GM18511 (cell line): ENCODE results near the gene SPATA19.

ENCODE experiments used
- ATAC-seq: cut with Tn5 transposase; IDR thresholded peaks from one replicate; pipeline ENCODE4 v1.9.1; 2021; ENCODE audit warnings: mild to moderate bottlenecking, moderate library complexity; ENCODE audit not compliant: unreplicated experiment

The SPATA19 gene

DNA sequence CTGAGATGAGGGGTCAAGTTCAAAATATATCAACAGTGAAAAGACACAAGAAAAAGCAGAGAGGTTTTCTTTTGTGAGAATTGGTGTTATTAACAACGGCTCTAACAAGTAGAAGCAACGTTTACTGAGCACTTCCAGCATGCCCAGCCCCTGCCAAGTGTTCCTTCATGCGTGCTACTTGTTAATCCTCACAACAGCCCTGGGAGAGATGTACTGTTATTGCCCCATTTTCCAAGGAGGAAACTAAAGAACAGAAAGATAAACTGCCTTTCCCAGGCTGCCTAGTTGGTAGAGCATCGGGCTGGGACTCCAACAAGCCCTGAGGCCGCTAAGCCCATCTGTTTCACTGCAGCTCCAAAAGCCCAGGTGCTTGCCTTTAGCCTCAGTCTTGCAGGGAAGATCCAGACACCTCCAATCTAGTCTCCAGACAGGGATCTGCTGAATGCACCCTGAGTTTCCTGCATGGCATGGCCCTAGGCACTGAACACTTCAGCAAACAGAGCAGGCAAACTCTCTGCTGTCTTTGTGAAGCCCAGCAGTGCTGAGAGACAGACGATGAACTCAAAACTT is 25.5 kb downstream of the SPATA19 start:
- no peak for ATAC-seq

DNA sequence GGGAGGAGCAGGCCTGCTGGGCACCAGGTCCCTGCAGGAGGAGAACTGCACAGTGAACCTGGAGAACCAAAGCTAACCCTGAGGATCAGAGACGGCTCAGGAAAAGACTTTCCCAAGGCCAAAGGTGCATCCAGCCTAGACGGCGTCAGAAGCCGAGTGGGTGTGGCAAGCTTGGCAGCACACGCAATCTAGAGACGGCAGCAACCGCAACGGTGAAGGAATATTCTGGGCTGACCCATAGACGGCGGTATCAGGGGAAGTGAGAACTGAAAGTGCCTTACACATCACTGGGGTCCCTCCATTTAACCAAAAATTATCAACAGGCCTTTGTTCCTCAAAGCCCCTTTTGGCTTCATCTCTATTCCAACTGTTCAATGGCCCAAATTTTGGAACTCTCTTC is 26.2 kb downstream of the SPATA19 start:
- no peak for ATAC-seq

DNA sequence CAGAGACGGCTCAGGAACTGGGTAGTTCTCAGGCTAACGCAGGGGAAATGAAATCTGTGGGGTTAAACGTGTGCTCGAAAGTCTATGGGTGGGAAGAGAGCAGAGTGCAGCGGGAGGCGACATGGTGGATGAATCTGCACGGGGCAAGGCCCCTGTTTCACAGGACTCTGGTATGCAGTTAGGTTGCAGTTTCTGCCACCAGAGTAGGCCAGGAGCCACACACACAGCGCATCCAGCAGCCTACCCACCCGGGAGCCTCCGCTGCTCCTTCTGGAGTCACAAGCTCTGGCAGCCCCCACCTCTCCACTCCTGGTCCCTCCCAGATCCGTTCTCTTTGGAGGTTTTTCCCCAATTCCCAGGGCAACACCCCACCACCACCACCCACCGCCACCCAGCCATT is 27.0 kb downstream of the SPATA19 start:
- no peak for ATAC-seq

DNA sequence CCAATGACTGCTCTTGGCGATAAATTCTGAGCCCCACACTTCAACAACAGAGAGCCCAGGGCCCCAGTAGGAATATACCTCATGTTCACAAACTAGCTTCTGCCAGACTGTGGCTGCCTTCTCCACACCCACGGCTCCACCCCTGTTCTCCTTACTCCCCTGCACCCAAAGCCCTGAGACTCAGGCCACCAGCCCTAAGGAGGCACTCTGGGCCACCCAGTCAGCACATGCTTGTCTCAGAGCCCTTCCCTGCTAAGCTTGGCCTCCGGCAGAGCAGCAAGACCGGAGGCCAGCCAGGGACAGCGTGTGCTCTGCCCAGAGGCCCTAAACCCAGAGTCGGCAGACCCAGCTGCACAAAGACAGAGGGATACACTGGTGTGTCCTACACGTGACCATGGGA is 27.9 kb downstream of the SPATA19 start:
- no peak for ATAC-seq

DNA sequence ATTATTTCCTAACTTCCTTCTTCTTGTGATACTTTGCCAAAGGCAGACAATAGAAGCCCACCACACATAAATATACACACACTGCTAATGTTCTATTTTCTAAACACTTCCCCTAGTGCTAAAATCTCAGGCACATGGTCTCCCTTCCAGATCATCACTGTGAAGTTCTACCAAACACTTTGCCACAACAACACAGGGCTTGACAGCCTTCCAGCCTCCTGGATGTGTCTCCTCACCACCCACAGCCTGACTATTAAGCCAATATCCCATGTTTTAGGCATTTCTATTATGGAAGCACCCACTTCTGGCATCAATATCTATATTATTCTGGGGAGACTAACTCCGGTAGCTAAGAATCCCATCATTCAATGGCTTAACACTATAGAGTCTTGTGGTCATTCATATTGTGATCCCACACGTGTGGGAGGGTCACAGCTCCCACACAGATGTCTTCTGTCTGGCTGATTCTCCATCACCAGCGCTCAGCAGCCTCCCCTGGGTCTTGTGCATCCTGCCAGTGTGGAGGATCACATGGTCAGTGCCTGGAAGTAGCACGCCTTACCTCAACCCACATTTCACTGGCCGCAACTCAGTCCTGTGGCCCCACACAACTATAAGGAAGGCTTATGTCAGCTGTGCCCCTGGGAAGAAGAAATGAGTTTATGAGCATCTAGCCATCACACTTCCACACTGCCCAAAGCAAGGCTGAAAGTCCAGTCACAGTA is 29.0 kb downstream of the SPATA19 start:
- no peak for ATAC-seq

DNA sequence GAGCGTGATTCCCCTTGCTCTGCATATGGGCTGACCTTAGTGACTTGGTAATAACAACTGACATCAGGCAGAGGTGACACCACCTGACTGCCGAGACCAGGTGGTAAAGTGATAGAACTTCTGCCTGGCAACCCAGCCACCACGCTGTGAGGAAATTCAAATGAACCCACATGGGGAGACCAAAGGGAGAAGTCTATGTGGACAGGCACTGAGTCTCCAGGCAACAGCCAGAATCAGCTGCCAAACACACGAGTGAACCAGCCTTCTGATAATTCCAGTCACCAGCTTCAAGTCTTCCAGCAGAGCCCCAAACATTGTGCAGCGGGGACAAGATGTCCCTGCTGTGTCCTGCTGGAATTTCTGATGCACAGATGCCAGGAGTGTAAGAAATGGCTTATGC is 29.7 kb downstream of the SPATA19 start:
- ATAC-seq = no peak

DNA sequence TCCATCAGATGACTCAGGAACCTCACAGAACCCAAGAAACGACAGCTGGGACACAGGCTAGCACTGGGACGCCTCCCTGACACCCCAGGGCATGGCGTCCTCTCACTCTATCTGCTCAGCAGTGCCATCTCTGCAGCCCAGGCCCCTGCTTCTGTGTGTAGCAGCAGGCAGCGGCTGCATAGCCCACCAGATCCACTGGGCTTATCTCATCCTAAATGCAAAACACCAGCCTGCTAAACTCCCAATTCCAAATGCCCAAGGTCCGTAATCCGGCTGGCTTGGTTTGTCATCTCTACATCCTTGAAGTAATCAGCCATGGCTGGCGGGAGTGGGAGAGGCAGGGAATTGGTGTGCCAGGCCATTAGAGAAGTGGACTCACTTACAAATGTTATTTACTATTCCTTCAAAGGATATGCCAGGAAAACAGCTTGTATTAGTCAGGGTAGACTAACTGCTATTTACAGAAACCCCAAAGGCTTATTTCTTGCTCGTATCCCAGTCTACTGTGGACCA is 30.7 kb downstream of the SPATA19 start:
- ATAC-seq = no peak

DNA sequence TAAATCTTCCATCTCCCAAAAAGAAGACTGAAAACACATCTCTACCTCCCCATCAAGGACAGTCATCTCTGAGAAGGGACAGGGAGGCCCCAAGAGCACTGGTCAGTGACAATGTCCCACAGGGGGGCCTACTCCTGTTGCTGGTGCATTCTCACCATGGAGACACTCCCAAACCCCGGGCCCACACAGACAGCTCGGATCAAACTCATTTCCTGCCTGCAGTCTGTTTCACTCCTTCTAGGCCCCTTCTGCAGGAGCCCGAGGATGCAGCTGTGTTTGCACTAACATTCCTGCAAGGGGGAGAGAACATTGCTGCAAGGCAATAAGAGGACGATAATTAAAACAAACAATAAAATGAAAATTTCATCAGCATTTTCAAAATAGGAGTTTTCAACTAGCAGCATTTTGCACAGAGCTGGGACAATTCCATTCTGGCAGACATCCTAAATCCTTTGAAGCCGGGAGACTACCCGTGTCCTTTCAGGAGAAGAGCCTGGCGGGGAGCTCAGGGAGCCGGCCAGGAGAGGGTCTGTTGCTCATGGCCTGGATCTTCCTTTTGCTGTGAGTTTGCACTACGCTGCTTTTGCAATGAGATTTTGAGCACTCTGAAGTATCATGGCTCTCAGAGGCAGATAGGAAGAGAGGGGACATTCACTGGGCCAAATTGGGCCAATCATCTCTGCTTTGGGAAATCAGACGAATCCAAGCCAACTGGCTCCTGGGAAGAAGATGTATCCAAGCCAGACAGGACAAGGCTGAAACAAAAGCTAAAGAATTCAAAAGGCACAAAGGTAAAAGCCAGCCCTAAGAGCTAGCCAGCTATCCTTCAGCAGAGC is 33.2 kb downstream of the SPATA19 start:
- no peak for ATAC-seq

DNA sequence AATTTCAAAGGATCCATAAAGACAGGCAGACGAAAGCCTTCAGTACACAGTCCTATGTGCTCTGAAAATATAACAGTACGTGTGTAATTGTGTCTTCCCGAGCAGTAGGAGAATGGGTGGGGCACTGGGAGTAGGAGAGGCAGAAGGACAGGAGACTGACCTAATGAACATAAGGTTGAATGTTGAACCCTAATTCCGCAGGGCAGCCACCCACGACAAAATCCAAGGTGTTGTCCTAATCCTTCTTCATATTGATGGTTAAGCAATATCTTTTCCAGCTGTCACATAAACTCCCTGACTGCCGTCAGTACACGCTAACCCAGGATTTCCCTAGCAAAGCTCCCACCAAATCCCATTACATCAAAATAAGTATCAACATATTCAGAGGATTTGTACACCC is 34.5 kb downstream of the SPATA19 start:
- ATAC-seq = no peak

DNA sequence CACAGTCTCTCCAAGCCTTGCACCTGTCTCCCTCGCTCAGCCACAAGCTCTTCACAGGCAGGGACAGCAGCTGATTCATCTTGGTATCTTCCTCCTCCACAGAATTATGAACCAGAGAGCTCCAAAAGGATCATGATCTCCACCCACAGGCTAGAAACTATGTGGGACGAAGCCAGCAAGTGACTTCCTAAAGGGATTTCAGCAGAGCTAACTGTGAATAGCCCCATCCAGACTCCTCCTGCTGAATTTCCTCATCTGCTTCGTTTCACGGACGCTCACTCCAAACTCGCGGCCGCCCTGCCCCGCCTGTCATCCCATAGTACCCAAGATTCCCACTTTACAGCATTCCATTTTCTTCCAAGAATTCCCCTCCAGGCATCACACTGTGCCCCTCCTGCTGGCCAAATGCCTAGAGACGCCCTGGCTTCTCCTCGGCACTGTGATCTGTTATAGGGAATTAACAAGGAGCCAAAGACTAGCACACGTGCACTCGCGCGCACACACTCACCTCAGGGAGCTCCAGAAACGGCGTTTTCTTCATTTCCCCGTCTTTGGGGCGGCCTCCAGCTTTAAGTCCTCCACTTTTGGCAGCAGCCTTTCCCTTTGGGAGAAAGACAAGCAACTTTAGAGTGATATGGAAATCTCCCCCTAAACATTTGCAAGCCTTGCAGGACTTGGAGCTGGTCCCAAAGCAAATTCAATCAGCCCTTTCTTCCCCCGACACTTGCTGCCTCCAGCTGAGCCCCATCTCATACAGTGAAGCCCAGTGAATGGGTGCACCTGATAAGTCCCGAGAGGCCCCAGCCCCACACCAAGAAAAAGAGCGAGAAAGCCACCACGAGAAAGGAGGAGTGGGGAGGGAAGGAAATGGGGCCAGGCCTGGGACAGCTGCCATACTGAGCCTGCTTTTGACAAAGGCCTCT is 35.5 kb downstream of the SPATA19 start:
- no peak for ATAC-seq

DNA sequence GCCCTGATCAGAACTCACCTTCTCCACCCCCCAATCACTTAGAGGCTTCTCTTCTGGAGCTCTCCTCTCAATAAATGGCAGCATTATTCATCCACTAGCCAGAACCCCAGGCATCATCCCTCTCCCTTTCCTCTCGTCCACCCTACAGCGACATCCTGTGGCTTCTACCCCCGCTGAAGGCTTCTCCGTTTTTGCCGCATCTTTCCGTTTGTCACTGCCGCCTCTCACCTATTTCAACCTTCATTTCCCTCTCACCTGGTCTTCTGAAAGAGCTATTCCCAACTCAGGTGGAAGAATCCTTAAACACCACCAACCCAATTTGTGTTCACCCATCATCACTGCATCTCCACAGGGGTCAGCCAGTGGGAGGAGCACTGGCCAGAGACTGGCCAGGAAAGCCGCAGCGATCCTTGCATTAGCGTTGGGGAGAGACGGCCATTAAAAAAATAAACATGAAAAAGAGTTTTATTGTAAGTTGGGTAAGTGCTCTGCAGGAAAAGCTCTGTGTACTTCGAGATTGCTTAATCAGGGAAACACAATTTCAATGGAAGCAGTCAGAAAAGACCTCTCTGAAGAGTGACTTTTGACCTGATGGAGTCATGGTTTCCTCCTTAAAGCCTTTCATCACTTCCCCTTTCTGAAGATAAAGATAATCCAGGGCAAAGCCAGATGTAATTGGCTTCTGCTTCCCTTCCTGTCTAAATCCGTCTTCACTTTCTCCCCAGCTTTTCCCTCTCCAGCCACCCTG is 36.7 kb downstream of the SPATA19 start:
- no peak for ATAC-seq

DNA sequence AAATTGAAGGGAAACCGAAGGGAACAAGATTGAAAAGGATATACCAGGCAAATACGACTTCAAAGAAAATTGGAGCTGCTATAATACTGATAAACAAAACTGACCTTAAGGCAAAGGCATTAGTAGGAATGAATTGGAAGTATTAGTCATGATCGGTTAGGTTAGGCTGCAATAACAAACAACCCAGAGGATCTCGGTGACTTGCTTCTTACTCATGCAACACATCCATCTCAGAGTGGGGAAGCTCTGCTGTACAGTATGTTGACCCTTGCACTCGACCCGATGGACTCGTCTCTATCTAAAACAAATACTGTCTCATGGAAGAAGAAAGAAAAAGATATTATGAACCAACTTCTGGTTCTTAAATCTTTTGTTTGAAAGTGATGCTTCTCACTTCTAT is 42.3 kb downstream of the SPATA19 start:
- ATAC-seq = no peak

DNA sequence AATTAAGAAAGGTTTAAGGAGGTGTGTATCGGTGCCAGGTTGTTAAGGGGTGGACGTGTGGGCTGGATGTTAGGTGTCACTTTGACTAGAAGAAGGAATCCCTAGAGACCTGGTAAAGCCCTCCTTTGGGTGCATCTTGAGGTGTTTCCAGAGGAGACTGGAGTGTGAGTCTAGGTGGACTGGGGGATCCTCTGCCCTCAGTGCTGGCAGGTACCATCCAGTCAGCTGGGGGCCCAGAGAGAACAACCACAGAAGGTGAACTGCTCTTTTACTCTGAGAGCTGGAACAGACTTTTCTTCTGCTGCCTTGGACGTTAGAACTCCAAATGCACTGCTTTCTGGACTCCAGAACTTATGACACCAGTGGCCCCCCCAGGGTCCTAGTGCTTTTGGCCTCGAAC is 44.0 kb downstream of the SPATA19 start:
- ATAC-seq = no peak

DNA sequence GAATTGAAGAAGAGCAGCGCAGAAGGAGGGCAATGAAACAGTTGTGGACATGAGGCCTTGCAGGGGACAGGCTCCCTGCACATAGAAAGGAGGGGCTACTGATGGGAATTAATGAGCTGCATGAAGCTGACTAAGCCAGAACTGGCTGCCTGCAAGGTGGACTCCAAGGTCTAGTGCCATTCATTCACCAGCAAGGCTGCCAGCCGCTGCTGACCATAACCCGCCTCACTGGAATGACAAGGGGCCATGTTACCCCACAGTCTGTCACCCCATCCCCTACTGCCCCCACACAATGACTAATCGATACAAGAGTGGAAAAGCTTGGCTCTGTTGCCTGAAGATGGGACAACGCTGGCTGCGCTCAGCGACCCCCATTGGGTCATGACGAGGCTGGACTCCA is 44.6 kb downstream of the SPATA19 start:
- ATAC-seq = no peak

DNA sequence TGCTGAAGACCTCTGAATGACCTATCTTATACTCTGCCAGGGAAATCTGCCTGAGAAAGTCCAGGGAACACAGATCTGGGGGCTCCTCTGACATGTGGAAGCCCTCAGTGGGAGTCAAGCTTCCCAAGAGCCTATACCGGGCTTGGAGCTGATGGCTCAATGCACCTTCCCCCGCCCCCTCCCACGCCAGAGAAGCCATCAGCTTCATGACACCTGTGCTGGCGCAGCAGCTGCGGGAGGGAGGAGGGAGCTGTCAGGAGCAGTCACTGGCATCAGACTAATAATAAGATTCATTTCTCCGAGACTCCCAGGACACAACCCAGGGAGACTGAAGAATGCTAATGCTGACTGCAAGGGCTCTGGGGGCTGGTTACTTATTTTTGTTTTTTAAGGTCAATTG is 47.8 kb downstream of the SPATA19 start:
- no peak for ATAC-seq

DNA sequence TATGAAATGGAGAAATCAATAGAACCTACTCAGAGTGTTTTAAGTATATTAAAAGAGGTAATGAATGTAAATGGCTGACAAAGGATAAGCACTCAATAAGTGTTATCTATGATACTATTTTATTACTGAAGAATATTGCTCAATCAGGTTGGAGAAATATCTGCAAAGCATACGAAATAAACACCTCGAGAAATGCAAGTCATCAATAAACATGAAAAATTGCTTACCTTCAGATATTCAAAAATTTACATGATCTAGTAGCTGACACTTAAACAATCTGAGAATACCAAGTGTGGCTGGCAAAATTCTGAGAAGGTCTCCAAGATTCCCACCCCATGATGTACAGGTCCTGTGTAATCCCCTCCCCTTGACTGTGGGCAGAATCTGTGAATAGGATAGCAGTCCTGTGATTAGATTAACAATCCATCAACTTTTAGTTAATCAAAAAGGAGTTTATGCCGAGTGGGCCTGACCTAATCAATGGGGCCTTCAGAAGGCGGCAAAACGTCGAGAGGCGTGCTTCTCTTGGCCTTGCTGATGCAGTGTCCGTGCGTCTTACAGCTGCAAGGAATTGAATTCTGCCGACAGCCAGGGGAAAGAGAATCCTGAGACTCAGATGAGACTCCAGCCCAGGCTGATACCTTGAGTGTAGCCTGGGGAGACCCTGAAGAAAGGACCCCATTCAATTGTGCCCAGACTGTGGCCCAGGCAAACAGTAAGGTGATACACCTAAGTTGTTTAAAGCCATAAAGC is 49.1 kb downstream of the SPATA19 start:
- ATAC-seq = no peak

DNA sequence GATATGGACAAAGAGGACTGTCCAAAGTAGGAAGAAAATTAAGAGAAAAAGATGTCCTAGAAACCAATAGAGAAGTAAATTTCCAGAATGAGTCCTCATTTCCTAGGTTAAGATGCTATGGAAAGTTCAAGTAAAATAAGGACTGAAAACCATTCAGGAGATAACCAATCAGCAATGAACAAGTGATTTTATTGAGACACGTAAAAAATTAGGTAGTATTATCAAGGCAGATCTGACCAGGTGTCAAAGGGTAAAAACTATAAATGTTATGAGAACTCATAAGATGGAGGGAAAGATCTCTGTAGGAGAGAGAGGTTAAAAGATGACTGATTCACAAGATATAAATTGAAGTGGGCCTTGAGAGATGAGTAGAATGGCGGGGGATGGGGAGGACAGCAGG is 50.2 kb downstream of the SPATA19 start:
- no peak for ATAC-seq

DNA sequence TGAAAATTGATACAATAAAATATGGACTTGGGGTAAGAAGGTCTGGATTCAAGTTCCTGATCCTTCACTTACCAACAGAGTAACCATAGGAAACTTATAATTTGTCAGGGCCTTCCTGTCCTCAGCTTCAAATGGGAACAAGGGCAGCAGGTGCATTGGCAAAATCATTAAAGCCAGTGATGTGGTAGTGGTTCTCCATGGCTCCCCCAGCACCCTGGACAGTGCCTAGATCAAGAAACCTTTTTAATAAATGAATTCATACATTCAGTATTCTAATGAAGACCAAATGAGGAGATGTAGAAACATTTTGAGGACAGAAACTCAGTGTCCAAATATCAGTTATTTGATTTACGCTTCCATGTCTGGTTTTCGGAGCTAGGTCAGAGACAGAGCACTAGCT is 51.1 kb downstream of the SPATA19 start:
- ATAC-seq = no peak

DNA sequence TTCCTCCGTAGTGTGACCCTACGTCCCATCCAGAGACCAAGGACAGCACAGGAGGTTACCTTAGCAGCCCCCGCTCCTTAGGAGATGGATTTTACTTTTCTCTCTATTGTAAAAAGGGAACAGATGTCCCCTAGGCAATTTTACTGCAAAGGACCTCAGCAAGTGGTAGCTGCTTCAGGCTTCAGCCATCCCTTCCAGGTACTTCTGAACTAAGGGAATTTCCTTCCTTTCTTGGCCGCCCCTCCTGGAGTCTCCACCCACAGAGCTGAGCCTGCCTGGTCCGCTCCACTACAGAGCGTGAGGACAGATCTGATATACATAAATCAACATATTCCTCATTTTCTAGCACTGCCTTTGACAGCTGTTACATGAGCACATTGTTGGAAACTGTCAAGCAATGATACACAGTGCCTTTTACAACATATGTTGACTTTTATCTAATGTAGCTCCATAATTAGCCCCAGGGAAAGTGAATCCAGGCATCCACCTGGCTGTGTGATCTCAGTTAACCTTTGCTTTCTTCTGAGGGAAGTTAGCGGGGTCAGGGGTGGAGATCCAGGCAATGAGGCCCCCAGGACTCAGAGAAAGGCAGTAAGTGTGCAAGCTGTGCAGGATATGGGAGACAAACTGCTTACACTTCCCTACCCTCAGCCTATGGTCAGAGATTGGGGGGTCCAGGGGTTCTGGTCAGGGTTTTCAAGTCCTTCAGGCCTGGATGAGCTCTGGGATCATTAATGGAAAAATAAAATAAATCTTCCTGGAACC is 51.9 kb downstream of the SPATA19 start:
- no peak for ATAC-seq
